DOHH2 (cell line): Measurements from ENCODE around the gene SRA1.
"Not testable (repeated sequence)": the region's sequence is repeated elsewhere in the genome, so short reads cannot be mapped to it uniquely, and the experiment has no call there.

Experiments used
- H3F3A ChIP-seq: fragments of 200-600 bp; sonication (generic), shearing (Covaris generic); 2 replicates; pipeline ENCODE4 v1.6.0; 2016; ENCODE audit warnings: antibody characterized with exemption, mild to moderate bottlenecking; ENCODE audit not compliant: control insufficient read depth, insufficient read depth
- H3K27ac ChIP-seq: fragments of 200-600 bp; sonication (generic); 2 replicates; pipeline ENCODE4 v1.5.1; 2014; ENCODE audit warnings: low read depth, mild to moderate bottlenecking, low read length, moderate library complexity
- H3K27me3 ChIP-seq: fragments of 200-600 bp; sonication (generic); 2 replicates; pipeline ENCODE4 v1.6.1; 2014; ENCODE audit warnings: mild to moderate bottlenecking, low read length, mixed read lengths; ENCODE audit not compliant: control insufficient read depth
- H3K36me3 ChIP-seq: fragments of 200-600 bp; sonication (generic); 2 replicates; pipeline ENCODE4 v1.6.1; 2014; ENCODE audit warnings: mild to moderate bottlenecking, low read length, moderate library complexity, mixed read lengths; ENCODE audit not compliant: control insufficient read depth
- H3K4me1 ChIP-seq: fragments of 200-600 bp; sonication (generic); 2 replicates; pipeline ENCODE4 v1.6.1; 2014; ENCODE audit warnings: mild to moderate bottlenecking, low read length, mixed read lengths; ENCODE audit not compliant: control insufficient read depth
- H3K4me2 ChIP-seq: fragments of 200-600 bp; sonication (generic); 2 replicates; pipeline ENCODE4 v1.6.0; 2014; ENCODE audit warnings: mild to moderate bottlenecking, low read length, moderate library complexity
- H3K4me3 ChIP-seq: fragments of 200-600 bp; sonication (generic); 2 replicates; pipeline ENCODE4 v1.5.1; 2014; ENCODE audit warnings: mild to moderate bottlenecking, low read length, mixed read lengths
- H3K79me2 ChIP-seq: fragments of 200-600 bp; sonication (generic); 2 replicates; pipeline ENCODE4 v1.6.1; 2014; ENCODE audit warnings: mild to moderate bottlenecking, low read length, mixed read lengths; ENCODE audit not compliant: control insufficient read depth
- H3K9me2 ChIP-seq: fragments of 200-600 bp; sonication (generic); replicated peaks from 2 replicates; pipeline ENCODE4 v1.6.1; 2014; ENCODE audit warnings: mild to moderate bottlenecking, low read length, mixed read lengths; ENCODE audit not compliant: control insufficient read depth
- H3K9me3 ChIP-seq: fragments of 200-600 bp; sonication (generic); 2 replicates; pipeline ENCODE4 v1.6.1; 2014; ENCODE audit warnings: antibody characterized with exemption, low read length, mixed read lengths; ENCODE audit not compliant: control insufficient read depth, insufficient read depth
- H4K20me1 ChIP-seq: fragments of 200-600 bp; sonication (generic); 2 replicates; pipeline ENCODE4 v1.6.0; 2014; ENCODE audit warnings: low read depth, mild to moderate bottlenecking, antibody characterized with exemption, low read length, moderate library complexity; ENCODE audit not compliant: control insufficient read depth, insufficient read depth
- CTCF ChIP-seq: fragments of 200-600 bp; sonication (generic); IDR thresholded peaks from one replicate; pipeline ENCODE4 v1.5.1; 2014; ENCODE audit warnings: antibody characterized with exemption, mild to moderate bottlenecking, low read depth, low read length; ENCODE audit not compliant: poor library complexity, severe bottlenecking
- EZH2phosphoT487 ChIP-seq: fragments of 200-600 bp; sonication (generic); IDR thresholded peaks from 2 replicates; pipeline ENCODE4 v1.6.1; 2017; ENCODE audit warnings: borderline replicate concordance, mild to moderate bottlenecking, antibody characterized with exemption, low read length, moderate library complexity, mixed read lengths

Gene SRA1

GRCh38 chr5:140603734-140604133 lies 46.5 kb upstream of the SRA1 start:
- no peak overlapping the region for H3K4me2 ChIP-seq
- no peaks in the 10 kb centered on the region for H3K27me3 ChIP-seq
- no peaks in the 10 kb centered on the region for H3K4me1 ChIP-seq
- H3K4me3 ChIP-seq = no peak overlapping the region
- no peaks in the 10 kb centered on the region for H3K36me3 ChIP-seq
- H3F3A ChIP-seq = no peaks in the 10 kb centered on the region
- no peaks in the 10 kb centered on the region for H4K20me1 ChIP-seq
- TF ChIP-seq EZH2phosphoT487 (no peak), CTCF (no peak)
- no peaks in the 10 kb centered on the region for H3K79me2 ChIP-seq
- no peaks in the 10 kb centered on the region for H3K9me2 ChIP-seq
- no peak overlapping the region for H3K27ac ChIP-seq
- no peaks in the 10 kb centered on the region for H3K9me3 ChIP-seq

- not testable (repeated sequence) for H3K4me1 ChIP-seq
Measured at GRCh38 chr5:140603446-140603698, 46.1 kb upstream of the SRA1 start.

GRCh38 chr5:140602147-140602546 lies 44.9 kb upstream of the SRA1 start:
- peaks cover 3% of the 10 kb centered on the region for H3K27me3 ChIP-seq
- H3K4me3 ChIP-seq = no peak overlapping the region
- H3K9me3 ChIP-seq = no peaks in the 10 kb centered on the region
- H3F3A ChIP-seq = no peaks in the 10 kb centered on the region
- no peaks in the 10 kb centered on the region for H3K36me3 ChIP-seq
- TF ChIP-seq EZH2phosphoT487 (no peak), CTCF (no peak)
- no peaks in the 10 kb centered on the region for H3K9me2 ChIP-seq
- no peak overlapping the region for H3K27ac ChIP-seq
- no peaks in the 10 kb centered on the region for H3K79me2 ChIP-seq
- H3K4me2 ChIP-seq = no peak overlapping the region
- H4K20me1 ChIP-seq = no peaks in the 10 kb centered on the region
- no peaks in the 10 kb centered on the region for H3K4me1 ChIP-seq

More at GRCh38 chr5:140603446-140603698, 46.1 kb upstream of the SRA1 start:
- H3K27ac ChIP-seq, H3K9me3 ChIP-seq, H3K9me2 ChIP-seq, H3K36me3 ChIP-seq, H3K4me3 ChIP-seq, H3K79me2 ChIP-seq, H3K4me2 ChIP-seq, H3K27me3 ChIP-seq, H3F3A ChIP-seq, H4K20me1 ChIP-seq: not testable (repeated sequence)

GRCh38 chr5:140600096-140600495 lies 42.8 kb upstream of the SRA1 start:
- no peaks in the 10 kb centered on the region for H3K9me2 ChIP-seq
- H3K36me3 ChIP-seq = no peaks in the 10 kb centered on the region
- H3K79me2 ChIP-seq = no peaks in the 10 kb centered on the region
- no peaks in the 10 kb centered on the region for H4K20me1 ChIP-seq
- no peaks in the 10 kb centered on the region for H3K9me3 ChIP-seq
- H3F3A ChIP-seq = no peaks in the 10 kb centered on the region
- no peak overlapping the region for H3K4me3 ChIP-seq
- peaks cover 12% of the 10 kb centered on the region for H3K27me3 ChIP-seq
- H3K27ac ChIP-seq = no peak overlapping the region
- no peak for TF ChIP-seq CTCF
- TF ChIP-seq EZH2phosphoT487 = no peak
- H3K4me1 ChIP-seq = no peaks in the 10 kb centered on the region
- no peak overlapping the region for H3K4me2 ChIP-seq
